ENCODE measurements around the gene FZR1.

The FZR1 gene

DNA sequence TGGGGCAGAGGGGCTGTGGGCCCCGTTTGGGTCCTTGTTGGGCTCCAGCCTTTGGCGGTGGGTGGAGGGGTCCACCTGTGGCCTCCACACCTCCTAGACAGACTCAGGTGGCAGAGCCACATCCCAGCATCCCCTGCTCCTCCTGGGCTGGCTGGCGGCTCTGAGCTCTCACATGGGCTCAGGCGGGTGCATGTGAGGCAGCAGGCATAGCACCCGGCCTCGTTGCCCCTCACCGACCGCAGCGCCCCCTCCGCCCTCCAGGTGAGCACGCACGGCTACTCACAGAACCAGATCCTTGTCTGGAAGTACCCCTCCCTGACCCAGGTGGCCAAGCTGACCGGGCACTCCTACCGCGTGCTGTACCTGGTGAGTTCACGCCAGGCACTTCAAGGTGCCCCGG lies 26.9 kb downstream of the FZR1 start:
- DNase-seq, result no peak

DNA sequence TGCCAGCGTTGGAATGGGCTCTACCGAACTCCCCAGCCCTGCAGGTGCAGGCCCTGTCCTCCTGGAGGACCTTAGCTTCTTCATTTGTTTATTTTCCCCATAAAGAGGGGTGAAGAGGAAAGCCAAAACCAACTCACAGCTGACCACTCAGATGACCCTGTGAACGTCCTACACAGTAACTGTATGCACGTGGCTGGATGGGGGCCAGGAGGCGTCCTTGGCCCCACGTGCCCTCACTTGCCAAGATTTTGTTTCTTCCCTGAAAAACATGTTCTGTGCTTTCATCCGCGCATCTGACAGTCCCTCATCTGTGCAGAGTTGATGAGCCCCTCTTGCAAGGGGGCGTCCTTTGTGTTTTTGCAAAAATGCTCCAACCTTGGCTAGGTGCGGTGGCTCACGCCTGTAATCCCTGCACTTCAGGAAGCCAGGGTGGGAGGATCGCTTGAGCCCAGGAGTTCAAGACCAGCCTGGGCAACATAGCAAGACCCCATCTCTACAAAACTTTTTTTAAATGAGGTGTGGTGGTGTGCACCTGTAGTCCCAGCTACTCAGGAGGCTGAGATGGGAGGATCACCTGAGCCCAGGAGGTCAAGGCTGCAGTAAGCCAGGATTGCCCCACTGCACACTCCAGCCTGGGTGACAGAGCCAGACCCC lies 27.6 kb downstream of the FZR1 start:
- no peak for DNase-seq

DNA sequence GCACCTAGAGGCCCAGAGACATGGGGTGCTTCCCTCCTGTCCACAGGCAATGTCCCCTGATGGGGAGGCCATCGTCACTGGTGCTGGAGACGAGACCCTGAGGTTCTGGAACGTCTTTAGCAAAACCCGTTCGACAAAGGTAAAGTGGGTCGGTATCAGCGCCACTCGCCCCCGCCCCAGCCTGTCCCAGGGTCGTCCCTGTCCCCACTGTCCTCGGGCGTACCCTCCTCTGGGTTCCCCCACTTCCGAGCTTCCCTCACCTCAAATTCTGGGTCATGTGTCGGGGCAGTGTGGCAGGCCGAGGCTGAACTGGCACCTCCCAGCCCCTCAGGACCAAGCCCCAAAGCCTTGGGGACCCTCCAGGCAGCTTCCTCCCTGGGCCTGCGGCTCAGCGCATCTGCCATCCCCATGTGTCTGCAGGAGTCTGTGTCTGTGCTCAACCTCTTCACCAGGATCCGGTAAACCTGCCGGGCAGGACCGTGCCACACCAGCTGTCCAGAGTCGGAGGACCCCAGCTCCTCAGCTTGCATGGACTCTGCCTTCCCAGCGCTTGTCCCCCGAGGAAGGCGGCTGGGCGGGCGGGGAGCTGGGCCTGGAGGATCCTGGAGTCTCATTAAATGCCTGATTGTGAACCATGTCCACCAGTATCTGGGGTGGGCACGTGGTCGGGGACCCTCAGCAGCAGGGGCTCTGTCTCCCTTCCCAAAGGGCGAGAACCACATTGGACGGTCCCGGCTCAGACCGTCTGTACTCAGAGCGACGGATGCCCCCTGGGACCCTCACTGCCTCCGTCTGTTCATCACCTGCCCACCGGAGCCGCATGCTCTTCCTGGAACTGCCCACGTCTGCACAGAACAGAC lies 28.5 kb downstream of the FZR1 start:
- no peak for DNase-seq

DNA sequence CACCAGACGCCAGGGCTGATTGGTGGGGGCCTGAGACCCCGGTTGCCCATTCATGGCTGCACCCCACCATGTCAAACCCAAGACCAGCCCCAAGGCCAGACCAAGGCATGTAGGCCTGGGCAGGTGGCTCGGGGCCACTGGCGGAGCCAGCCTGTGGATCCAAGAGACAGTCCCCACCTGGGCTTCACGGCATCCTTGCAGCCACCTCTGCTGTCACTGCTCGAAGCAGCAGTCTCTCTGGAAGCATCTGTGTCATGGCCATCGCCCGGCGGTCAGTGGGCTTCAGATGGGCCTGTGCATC lies 29.1 kb downstream of the FZR1 start:
- DNase-seq, result no peak

DNA sequence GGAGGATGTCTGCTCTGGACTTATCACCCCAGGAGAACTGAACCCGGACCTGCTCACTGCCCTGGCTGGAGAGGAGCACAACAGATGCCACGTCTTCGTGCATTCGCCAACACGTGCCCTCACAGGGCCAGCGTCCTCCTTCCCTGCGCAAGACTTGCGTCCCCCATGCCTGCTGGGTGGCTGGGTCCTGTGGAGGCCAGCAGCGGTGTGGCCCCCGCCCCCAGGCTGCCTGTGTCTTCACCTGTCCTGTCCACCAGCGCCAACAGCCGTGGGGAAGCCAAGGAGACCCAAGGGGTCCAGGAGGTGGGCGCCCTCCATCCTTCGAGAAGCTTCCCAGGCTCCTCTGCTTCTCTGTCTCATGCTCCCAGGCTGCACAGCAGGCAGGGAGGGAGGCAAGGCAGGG lies 29.5 kb downstream of the FZR1 start:
- DNase-seq, result no peak

DNA sequence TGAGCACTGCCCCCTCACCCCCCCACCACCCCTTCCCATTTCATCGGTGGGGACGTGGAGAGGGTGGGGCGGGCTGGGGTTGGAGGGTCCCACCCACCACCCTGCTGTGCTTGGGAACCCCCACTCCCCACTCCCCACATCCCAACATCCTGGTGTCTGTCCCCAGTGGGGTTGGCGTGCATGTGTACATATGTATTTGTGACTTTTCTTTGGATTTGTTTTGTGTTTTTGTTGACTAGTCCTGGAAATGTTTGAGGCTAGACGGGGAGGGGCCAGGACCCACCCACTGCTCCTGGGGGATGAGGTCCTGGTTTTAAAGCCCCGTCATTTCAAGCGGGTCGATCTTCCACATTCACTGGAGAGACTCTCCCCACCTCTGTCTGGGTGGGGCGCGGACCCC lies 29.9 kb downstream of the FZR1 start:
- no peak for DNase-seq

DNA sequence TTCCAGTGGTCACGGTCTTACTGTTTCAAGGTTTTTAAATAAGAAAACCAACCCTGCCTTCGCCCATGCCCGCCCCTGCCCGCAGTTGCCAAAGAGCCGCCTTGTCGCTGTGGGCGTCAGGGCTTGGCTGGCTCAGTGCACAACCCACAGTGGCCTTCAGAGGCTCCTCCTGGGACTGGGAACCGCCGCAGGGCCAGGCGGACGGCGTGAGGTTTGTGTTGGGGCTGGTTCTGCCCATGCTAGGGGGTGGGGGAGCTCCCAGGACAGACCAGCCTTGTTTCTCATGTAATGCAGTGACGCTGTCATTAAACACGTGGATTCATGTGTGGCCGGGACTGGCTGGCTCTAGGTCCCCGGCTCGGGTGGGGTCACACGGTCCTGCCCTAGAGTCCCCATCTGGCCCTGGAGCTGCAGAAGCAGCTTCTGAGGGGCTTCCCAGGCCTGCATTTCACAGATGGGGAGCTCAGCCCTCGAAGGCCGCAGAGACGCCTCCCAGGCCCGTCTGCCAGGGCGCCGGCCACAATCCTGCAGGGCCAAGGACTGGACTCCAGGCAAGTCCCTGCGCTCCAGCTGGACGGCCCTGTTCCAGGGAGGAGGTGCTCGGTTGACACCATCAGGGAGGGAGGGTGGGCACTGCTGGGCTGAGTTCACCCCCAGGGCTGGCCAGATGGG lies 30.5 kb downstream of the FZR1 start:
- DNase-seq, result no peak

DNA sequence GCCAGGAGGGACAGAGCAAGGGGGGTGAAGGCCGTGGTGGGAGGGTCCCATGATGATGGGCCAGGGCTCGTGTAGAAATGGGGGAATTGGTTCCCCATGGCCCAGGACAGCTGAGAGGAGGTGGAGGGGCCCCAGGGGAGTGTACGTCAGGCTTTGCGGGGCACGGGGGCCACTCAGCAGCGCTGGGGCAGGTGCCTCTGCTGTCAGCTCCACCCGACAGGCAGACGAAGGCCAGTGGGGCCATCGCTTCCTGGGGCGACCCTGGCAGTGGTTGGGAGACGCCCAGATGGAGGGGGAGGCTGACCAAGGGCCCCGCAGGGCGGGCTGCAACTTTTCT lies 31.0 kb downstream of the FZR1 start:
- DNase-seq, result no peak

DNA sequence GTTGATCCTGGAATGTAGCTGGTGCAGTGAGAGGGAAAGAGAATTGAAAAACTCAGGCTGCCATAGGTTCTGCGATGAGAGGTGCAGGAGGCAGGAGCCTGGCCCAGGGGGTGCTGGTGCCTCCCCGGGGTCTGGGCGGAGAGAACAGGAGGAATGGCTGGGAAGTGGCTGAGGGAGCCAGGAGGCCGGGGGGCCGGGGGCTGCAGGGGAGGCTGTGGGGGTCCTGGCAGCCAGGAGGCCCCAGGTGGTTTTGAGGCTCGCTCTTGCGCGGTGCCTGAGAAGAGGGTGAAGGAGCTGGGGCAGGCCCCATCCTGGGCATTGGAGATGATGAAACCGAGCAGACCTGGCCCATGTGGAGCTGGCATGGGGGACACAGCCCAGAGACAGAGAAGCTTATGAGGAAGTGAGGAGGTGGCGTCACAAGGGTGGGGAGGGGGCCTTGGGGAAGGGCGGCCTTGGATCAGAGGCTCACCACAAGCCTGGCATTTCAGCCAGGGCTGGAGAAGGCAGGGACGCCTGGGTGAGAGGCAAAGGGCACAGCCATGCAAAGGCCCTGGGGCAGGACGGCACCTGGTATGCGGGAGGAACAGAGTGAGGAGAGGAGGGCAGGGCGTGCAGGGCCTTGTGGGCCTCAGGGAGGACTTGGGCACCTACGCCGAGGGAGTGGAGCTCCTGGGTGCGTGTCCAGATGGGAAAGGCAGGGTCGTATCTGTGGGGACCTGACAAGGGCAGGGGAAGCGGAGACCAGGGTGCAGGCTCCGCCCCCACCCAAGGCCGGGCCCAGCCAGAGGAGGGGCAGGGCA lies 31.5 kb downstream of the FZR1 start:
- DNase-seq, result no peak

DNA sequence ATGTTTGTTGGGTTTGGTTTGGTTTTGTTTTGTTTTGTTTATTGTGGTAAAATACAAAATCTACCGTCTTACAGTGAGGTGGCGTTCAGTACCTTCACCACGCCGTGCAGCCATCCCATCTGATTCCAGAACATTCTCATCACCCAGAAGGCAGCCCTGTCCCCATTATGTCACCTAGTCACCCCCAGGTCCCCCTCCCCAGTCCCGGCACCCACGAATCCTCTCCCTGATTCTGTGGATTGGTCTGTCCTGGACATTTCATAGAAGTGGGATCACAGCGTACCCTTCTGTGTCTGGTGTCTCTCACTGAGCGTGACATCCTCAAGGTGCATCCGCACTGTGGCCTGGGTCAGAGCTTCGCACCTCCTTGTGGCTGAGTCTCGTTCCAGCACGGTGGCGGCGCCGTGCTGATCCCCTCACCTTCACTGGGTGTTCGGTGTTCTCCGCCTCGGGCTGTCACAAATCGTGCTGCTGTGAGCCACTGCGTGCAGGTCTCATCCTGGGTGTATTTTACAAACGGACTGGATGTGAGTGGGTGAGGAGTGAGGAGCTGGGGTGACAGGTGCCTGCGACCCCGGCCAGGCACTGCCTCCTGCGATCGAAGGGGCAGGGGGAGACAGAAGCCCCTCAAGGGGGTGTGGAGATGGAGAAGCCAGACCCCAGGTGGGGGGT lies 32.3 kb downstream of the FZR1 start:
- DNase-seq, result no peak

DNA sequence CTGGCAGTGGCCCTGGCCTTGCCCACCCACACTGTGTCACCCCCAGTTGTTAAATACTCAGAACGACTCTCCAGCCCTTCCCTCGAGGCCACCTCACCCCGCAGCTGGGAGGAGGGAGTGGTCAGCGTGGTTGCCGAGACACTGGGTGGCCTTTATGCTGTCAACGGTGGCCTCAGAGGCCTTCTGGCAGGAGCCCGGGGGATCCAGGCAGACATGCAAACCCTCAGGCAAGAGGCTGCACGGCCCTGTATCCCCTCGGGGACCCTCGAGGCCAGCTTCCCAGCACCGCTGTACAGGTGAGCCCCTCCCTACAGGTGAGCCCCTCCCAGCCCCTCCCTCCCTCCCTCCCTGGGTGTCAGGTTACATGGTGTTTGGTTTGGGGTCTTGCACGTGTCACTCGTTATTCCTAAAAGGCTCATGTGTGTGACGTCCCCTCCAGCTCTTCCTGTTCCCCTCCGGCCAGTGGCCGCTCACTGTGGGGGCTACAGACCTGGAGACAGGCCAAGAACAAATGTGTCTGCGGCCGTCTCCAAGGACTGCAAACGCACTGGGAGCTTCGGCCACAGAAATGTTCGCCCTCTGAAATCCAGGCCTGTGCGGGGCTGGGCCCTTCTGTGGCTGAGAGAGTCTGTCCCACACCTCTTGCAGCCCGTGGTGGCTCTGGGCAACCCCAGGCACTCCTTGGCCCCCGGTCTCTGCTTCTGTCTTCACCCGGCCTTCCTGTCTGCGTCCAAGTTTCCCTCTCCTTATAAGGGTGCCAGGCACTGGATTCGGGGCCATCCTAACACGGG lies 33.0 kb downstream of the FZR1 start, which contains the start of gene TEKTIP1:
Gene TEKTIP1, plus strand, starts transcription at position 210 of the 791 bp plus-strand sequence. Its CDS starts 4 bp downstream, at position 214.
- DNase-seq, result no peak

DNA sequence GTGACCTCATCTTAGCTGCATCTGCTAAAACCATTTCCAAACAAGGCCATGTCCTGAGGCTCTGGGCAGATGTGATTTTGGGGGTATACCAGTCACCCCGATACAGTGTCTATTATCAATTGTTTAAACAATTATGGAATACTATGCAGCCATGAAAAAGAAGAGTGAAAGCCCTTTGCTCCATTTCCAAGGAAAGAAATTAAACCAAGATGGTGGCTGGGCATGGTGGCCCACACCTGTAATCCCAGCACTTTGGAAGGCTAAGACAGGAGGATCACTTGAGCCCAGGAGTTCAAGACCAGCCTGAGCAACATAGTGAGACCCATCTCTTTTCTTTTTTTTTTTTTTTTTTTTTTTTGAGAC lies 33.6 kb downstream of the FZR1 start:
- no peak for DNase-seq

DNA sequence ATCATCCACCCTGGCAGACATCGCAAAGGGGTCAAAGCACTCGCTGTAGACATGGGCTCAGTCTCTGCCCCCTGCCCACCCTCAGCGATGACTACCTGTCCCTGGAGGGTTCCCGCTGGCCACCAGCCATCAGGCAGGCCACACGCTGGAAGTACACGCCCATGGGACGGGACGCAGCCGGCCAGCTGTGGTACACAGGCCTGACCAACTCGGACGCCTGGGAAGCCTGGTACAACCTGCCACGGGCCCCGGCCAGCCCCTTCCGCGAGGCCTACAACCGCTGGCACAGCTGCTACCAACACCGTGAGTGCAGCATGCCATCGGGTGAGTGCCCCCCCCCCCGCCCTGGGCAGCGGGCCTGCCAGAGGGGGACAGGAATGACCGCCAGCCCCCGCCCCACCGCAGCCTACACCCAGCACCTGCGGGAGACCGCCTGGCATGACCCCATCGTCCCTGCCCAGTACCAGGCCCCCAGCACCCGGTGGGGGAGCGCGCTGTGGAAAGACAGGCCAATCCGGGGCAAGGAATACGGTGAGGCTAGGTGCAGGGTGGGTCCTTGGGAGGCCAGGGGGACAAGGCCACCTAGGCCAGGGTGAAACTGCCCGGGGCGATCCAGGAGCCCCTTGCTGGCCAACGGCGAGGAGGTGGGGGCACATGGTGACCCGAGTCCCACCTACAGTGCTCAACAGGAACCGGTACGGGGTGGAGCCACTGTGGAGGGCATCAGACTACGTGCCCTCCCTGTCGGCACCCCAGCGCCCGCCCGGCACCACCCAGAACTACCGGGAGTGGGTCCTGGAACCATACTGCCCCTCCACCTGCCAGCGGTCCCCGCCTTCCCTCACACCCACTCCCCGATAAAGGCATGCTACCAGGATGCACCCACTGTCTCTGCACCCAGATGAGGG lies 37.3 kb downstream of the FZR1 start:
- no peak for DNase-seq

DNA sequence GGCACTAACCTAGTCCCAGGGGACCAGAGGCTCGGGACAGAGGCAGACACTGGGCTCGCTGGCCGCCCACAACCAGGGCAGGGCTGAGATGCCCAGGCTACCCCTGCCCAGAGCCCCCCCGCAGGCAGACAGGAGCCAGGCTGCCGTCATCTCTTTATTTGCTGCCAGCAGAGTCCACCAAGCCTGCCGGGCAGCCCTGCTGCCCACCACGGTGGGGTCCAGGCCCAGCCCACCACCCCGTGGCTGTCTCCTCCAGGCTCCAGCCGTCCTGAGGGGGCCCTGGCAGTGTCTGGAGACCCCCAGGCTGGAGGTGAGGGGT lies 37.9 kb downstream of the FZR1 start:
- no peak for DNase-seq

DNA sequence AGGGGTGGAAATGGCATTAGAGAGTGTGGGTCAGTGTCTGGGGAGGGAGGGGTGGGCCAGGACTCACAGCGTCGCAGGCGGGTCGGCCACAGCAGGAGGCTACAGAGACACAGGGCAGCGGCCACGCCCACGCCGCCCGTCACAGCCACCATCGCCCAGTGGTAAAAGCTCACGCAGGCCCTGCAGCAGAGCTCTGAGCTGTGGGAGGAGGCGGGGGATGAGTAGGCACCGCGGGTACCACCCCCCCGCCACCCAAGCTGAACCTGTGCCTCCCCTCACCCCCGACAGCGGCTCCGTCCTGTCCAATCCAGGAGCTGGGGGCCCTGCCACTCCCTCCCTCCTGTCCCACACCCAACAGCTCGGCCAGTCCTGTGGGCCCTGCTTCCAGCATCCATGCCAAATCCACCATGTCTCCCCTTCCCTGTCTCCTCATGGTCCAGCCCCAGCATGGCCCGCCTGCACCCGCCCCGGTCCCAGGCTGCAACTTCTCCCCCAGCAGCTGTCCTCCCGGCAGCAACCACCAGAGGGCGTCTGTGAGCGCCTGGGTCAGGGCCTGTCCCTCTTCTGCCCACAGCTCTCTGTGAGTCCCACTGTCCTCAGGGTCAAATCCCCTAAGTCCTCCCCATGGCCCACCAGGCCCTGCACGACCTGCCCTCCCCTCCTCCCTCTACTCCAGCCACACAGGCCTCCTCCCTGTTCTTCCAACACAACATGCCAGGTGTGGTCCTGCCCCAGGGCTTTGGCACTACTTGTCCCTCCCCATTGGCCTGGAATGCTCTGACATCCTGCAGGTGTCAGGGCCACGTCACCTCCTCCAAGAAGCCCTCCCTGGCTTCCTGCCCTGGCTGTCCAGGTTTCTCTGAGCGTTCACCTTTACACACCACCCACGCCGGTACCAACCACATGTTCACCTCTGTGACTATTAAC lies 38.9 kb downstream of the FZR1 start:
- DNase-seq, result peak; percentile 74

DNA sequence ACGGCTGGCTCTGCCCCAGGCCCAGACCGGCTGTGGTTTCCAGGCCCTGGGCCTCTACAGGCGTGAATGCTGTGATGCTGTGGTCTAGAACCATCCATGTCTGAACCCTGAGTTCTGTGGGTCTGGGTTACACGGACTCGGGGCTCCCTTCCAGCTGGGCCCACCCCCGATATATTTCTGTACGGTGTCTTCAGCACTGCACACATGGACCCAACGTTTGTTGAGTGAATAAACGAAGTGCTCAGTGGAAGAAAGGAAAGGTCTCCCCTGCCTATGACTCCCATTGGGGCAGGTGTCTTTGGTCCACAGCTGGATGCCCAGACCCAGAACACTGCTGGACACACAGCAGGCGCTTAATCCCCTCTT lies 39.5 kb downstream of the FZR1 start:
- no peak for DNase-seq

DNA sequence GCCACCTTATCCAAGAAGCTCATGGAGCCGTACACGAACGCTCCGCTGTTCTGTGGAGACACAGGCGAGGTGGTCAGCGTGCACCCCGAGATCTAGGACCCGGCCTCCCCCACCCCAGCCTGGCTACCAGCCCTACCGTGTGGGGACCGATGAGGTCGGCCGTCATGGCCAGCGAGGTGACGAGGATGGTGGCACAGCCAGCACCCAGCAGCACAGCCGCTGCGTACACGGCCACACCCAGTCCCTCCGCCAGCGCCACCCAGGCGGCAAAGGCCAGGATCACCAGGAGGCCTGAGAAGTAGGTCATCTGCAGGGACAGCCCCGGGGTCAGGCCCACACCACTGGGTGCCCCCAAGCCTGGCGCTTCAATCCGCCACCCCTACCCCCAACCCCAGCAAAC lies 40.0 kb downstream of the FZR1 start:
- no peak for DNase-seq

DNA sequence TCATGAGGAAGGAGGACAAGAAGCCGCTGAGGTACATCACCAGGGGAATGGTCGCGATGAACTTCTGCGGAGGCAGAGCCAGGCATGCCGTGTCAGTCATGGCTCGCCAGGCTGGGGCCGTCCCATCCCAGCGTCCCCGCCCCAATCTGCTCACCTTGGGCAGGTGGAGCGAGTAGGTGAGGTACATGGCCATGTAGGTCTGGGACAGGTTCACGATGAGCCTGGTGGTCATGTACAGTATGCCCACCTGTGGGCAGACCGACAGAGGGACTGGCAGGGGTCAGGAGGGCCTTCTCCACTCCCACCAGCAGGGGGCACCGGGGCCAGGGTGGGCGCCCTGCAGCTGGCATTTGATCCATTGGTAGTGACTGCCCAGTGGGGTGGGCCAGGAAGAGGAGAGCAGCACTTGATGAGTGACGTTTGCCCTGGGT lies 41.2 kb downstream of the FZR1 start:
- DNase-seq, result peak; percentile 16

DNA sequence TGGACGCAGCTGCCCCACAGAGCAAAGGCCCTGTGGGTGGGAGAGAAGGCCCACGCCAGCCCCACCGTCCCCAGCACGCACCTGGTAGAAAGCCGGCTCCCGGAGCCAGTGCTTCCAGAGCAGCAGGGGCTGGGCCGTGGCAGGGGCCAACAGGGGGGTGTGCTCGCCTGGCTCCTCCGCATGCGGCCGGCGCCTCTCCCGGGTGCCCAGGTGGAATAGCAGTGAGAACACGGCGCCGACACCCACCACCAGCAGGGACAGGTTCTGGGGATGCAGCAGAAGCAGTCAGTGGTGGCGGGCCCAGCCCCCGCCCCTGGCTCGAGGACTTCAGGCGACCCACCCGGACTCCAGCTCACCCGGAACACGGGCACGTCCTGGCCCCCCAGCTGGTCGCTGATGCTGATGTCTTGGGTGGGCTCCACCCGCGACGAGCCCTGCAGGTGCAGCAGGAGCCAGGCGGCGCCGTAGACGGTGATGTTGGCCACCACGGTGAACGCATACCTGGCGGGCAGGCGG lies 41.7 kb downstream of the FZR1 start:
- no peak for DNase-seq

DNA sequence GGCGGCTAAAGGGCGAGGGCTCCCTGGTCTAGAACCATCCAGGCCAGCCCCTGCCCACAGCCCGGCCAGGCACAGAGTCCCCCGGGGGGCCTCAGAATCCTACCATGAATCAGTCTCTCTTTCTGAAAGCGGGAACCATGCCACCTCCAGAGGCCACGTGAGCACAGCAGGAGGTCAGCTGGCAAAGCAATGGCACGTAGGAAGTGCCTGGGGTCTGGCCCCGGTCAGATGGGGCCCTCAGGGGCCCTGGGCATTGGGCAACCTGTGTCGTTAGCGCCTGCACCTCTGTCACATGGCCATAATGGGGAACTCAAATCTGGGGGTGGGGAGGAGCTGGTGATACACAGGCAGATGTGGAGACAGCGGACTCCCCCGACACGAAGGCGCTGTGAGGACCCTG lies 42.5 kb downstream of the FZR1 start:
- DNase-seq, result no peak
